Measurements from ENCODE around the gene SUPT4H1.

Gene SUPT4H1

DNA sequence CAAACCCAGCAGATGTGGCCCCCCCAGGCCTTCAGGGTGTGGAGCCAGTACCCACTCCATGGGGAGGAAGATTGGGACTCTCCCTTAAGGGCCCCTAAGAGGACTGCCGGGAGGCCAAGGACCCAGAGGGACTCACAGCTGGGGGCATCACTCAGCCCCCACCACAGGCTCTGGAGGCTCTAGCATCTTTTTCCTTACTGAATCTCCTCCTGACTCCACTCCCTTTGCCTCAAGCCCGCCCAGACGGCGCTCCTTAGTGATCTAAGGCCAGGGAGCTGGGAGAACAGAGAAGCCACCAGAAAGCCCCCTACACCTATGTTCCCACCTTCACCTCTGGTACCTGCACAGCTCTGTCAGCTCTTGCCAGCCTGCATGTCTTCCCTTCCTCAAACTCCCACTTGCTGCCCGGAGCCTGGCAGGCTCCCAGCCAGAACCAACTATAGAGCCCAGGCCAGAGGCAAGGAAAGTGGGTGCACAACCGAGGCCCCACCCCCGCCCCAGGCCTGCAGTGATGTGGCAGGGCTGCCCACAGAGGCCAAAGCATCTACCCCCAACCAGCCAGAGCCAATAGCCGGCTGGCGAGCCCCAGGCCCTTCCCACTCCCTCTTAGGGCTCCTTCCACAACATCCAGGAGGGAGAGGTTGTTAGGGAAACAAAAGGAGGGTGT, 48.9 kb downstream of the SUPT4H1 start:
- no peak for DNase-seq

DNA sequence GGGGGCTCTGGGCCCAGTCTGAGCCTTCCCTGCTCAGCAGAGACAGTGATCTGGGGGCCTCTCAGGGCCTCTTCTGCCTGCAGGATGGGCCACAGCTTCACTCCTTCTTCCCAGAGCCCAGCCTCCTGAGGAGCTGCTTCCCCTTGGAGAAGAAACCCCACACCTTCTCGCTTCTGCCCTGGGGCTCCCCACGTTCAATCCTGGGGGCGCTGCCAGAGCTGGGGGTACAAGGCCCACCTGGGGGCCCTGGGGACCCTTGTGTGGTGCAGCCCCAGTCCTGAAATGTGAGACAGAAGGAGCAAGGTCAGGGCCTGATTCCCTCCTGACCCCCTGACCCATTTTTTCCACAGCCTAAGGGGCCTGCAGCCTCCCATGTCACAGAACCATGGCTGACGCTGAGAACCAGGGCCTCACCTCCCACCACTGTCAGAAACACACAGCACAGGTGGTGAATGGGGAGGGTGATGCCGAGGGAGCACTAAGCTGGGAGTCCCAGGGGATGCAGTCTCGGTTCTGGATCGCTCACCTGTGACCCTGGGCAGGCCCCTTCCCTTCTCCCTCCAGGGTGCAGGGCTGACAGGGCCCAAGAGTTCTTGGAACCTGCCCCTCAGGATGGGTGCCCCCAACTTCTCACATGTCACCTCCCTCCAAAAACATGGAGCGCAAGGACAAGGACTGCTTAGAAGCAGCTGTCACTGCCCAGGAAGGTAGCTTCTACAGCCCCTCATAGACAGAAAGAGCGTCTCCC, 49.7 kb downstream of the SUPT4H1 start:
- no peak for DNase-seq

DNA sequence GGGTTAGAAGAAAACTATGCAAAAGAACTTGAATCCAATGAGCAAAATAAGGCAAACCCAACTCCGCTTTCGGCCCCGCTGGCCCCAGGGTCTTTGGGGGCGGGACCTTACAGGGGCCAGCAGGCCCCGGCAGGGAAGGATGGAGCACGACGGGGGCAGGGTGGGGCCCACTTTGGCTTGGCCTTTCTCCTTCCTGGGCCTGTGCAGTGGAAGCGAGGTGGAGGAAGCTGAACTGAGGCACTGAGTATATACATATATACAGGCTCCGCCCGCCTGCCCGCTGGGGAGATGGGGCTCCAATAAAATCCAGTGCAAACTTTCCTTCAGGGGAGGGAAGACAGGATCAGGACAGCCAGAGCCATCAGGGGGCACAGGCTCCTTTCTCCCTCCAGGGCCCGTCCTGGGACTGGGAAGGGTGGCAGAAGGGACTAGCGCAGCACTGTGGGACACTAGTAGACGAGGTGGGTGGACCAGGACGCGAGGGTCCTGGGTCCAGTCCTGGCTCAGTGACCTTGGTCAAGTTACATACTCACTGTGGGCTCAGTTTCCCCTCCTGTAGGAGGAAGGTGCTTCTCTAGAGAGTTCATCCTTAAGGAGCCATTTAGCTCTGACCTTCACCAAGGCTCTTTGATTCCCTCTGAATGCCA, 50.4 kb downstream of the SUPT4H1 start:
- no peak for DNase-seq

DNA sequence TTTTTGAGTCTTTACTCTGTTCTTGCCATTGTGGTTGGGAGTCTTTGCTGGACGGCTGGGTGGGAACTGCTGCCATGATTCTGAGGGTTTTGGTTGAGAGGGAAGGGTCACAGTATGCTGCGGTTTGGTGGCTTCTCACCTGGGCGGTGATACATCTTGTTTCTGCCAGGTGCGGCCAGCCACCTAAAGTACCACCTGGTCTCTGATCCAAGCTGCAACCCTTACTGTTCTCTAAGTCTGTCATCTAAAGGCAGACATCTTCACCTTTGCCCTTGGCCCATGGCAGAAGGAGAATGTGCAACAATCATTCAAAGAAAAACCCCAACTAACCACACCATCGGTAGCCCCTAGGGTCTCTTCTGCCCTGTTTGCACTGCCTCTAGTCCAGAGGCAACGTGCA, 51.7 kb downstream of the SUPT4H1 start:
- no peak for DNase-seq

Data from stimulated activated naive CD4-positive, alpha-beta T cell treated with Interleukin-2 at 50 U/mL for 16 hours (primary cell).